ENCODE measurements around the gene NTSR2. TPM values are rescaled to one million over a fixed set of nuclear protein-coding genes. Genes with fewer than 3 reads are reported as not detected.

Gene NTSR2
- total and polyA plus RNA-seq, 2 donors from 2014 or later = not detected

DNA sequence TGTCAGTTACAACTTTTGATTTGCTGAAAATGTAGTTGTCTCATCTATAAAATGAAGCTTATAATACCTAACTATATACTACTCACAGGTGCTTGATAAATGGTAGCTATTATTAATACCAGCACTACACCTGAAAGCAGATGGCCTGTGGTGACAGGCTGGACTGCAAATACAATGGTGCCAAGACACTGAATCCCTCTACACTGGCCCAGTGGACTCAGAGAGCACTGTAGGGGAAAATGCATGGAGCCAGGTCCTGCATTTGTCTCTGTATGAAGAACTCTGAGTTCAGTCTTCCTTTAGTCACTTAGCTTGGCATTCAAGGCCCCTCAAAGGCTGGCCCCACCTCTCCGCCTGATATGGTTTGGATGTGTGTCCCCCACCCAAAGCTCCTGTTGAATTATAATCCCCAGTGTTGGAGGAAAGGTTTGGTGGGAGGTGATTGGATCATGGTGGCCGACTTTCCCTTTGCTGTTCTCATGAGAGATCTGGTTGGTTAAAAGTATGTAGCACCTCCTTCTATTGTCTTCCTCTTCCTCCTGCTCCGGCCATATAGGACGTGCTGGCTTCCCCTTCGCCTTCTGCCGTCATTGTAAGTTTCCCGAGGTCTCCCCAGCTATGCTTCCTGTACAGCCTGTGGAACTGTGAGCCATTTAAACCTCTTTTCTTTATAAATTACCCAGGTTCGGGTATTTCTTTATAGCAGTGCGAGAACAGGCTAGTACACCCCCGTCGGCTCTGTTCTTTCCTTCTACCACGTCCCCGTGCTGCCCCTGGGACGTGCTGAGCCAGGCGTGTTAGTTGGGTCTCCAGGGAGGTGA, 11.1 kb upstream of the NTSR2 start:
- intact Hi-C loops (cut with DNase I) = loop anchor here (10.0 kb wide), 1 partner anchor 274 kb away; no protein-coding TSS in a partner anchor
- H3K27me3 ChIP-seq (ENCODE audit: control insufficient read depth, insufficient read depth, low read length) = no peaks in the 10 kb centered on the region
- TF ChIP-seq, protein P1, sequence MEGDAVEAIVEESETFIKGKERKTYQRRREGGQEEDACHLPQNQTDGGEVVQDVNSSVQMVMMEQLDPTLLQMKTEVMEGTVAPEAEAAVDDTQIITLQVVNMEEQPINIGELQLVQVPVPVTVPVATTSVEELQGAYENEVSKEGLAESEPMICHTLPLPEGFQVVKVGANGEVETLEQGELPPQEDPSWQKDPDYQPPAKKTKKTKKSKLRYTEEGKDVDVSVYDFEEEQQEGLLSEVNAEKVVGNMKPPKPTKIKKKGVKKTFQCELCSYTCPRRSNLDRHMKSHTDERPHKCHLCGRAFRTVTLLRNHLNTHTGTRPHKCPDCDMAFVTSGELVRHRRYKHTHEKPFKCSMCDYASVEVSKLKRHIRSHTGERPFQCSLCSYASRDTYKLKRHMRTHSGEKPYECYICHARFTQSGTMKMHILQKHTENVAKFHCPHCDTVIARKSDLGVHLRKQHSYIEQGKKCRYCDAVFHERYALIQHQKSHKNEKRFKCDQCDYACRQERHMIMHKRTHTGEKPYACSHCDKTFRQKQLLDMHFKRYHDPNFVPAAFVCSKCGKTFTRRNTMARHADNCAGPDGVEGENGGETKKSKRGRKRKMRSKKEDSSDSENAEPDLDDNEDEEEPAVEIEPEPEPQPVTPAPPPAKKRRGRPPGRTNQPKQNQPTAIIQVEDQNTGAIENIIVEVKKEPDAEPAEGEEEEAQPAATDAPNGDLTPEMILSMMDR (IDR thresholded peaks at IDR 0.05; ENCODE audit: borderline replicate concordance, extremely low read depth, insufficient read depth) = no peak
- no peak overlapping the region for H3K4me3 ChIP-seq (ENCODE audit: low read length in 3 of 3)
- H3K4me1 ChIP-seq (ENCODE audit: control insufficient read depth in 2 of 3, insufficient read depth in 2 of 3, low read depth in 1 of 3, low read length in 3 of 3) = no peaks in the 10 kb centered on the region
- no peaks in the 10 kb centered on the region for H3K9me3 ChIP-seq (ENCODE audit: control insufficient read depth in 2 of 3, insufficient read depth in 1 of 3, low read length in 3 of 3)
- H3K36me3 ChIP-seq (ENCODE audit: control insufficient read depth in 2 of 3, insufficient read depth in 3 of 3, low read length in 3 of 3) = no peaks in the 10 kb centered on the region
- H3K27ac ChIP-seq (ENCODE audit: low read depth in 2 of 2, low read length in 2 of 2) = no peak overlapping the region
- FAIRE-seq (no peak), DNase-seq (peak in 1 of 5 donors; percentile 9)
- H3K9ac ChIP-seq (ENCODE audit: low read length in 3 of 3) = no peak overlapping the region

DNA sequence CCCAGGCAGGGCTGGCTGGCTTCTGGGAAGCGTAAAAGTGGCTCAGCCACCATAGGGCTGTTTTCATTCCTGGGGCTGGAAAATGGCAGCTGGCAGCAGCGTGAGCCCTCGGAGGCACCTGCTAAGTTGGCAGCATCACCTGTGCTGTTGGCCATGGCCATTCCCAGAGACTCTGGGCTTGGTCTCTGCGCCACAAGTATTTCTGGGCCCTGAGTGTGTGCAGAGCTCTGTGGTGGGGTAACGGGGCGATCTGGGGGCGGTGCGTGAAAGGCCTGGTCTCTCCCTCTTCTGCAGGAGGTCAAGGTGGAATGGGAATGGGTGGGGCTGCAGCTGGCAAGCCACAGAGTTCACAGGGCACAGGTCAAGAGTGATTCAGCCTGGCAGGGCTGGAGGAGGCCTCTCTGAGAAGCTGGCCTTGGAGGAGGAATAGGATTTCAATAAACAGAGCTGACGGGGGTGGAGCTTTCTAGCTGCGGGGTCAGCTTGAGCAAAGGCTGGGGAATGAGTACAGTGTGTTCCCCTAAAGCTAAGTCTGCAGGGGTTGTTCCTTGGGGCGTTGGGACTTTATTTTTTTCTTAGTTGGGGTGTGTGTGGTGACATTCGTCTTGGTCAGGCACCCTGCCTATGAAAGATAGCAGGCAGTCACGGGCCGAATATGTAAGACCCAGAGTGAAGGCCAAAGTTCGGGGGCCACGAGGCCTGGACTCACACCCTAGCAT, 10.3 kb upstream of the NTSR2 start:
- FAIRE-seq = no peak
- peak in 2 of 5 donors; percentile 26 to 37 for DNase-seq

DNA sequence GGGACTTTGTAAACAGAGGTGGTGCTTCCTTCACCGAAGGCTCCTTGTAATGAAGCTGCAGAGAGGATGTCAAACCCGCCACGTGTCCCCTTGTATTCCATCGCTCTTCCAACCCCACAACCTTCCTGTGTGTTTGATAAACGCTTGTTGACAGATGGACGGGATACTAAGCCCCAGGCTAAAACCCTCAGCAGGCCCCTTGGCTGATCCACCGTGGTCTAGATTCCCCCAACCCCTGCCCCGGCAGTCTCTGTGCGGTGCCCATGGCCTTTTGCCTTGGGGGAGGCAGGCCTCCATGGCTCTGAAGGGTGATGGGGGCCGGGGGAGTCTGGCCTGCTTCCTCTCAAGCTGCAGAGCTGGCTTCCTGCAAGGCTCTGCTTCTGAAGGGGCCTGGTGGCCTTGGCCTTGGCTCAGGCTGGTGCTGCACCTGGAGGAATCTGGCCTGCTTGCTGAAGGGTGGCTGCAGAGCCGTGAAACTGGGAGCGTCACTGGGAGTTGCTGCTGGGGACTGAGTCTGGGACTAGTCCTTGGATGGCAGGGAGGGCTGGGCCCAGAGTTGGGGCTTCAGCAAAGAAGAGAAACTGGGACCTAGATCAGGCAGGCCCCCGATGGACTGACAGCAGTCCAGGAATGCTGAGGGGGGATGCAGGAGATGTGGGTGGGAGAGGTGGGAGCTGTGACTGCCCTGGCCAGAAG, 9.6 kb upstream of the NTSR2 start:
- Histone ChIP-seq H3K9me3 (ENCODE audit: control insufficient read depth in 2 of 3, insufficient read depth in 1 of 3, low read length in 3 of 3) (no peaks in the 10 kb centered on the region), H3K4me3 (ENCODE audit: low read length in 3 of 3) (no peak overlapping the region), H3K9ac (ENCODE audit: low read length in 3 of 3) (no peak overlapping the region), H3K27ac (ENCODE audit: low read depth in 2 of 2, low read length in 2 of 2) (no peak overlapping the region), H3K36me3 (ENCODE audit: control insufficient read depth in 2 of 3, insufficient read depth in 3 of 3, low read length in 3 of 3) (no peaks in the 10 kb centered on the region), H3K4me1 (ENCODE audit: control insufficient read depth in 2 of 3, insufficient read depth in 2 of 3, low read depth in 1 of 3, low read length in 3 of 3) (no peaks in the 10 kb centered on the region), H3K27me3 (ENCODE audit: control insufficient read depth, insufficient read depth, low read length) (no peaks in the 10 kb centered on the region)
- FAIRE-seq (no peak), DNase-seq (no peak)
- intact Hi-C loops (cut with DNase I) = loop anchor here (10.0 kb wide), 1 partner anchor 275 kb away; no protein-coding TSS in a partner anchor
- TF ChIP-seq, protein P1 (IDR thresholded peaks at IDR 0.05; ENCODE audit: borderline replicate concordance, extremely low read depth, insufficient read depth) = no peak

More for the DNA sequence above, 10.3 kb upstream of the NTSR2 start:
- TF ChIP-seq, protein P1 (IDR thresholded peaks at IDR 0.05; ENCODE audit: borderline replicate concordance, extremely low read depth, insufficient read depth) = no peak
- H3K9me3 ChIP-seq (ENCODE audit: control insufficient read depth in 2 of 3, insufficient read depth in 1 of 3, low read length in 3 of 3) = no peaks in the 10 kb centered on the region
- no peaks in the 10 kb centered on the region for H3K4me1 ChIP-seq (ENCODE audit: control insufficient read depth in 2 of 3, insufficient read depth in 2 of 3, low read depth in 1 of 3, low read length in 3 of 3)
- intact Hi-C loops (cut with DNase I) = loop anchor here (10.0 kb wide), 1 partner anchor 274 kb away; no protein-coding TSS in a partner anchor
- H3K27me3 ChIP-seq (ENCODE audit: control insufficient read depth, insufficient read depth, low read length) = no peaks in the 10 kb centered on the region
- H3K9ac ChIP-seq (ENCODE audit: low read length in 3 of 3) = no peak overlapping the region
- H3K27ac ChIP-seq (ENCODE audit: low read depth in 2 of 2, low read length in 2 of 2) = no peak overlapping the region
- no peaks in the 10 kb centered on the region for H3K36me3 ChIP-seq (ENCODE audit: control insufficient read depth in 2 of 3, insufficient read depth in 3 of 3, low read length in 3 of 3)
- no peak overlapping the region for H3K4me3 ChIP-seq (ENCODE audit: low read length in 3 of 3)

Measured in kidney (tissue), 14 donors.